GM13976 (cell line): Measurements from ENCODE around the gene BTBD18.

ENCODE experiments used
- DNase-seq: peaks from one replicate; pipeline ENCODE4 v3.0.0; 2012; ENCODE audit warnings: low spot score
- CTCF ChIP-seq: IDR thresholded peaks from 2 replicates; pipeline ENCODE4 v1.5.1; 2012; ENCODE audit warnings: borderline replicate concordance, mild to moderate bottlenecking; ENCODE audit not compliant: insufficient read depth; ENCODE audit errors: extremely low read depth, missing control alignments, control extremely low read depth
- in situ Hi-C: fragments of 300-500 bp; cut with MboI; formaldehyde crosslinking; loops from one replicate; pipeline ENCODE4 v1.12.0; 2022; ENCODE audit warnings: low sequenced_read_pairs, mixed read lengths, inconsistent platforms; ENCODE audit not compliant: unreplicated experiment

BTBD18 gene

DNA sequence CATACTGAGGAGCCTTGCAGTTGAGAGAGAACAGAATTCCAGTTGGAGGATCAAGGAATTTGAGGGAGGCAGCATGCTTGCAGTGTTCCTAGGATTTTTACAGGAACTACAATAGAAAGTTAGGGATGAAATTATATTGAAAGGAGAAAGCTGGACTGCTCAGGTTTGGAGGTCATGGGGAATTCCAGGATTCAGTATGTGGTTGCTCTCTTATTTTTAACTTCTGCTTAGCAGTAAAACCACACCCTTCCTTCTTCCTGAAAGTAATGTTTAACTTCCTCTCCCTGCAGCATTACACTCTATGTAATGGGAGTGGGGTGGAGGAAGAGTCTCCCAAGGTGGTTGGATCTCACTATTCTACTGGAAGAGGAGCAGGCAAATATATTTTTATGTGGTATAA lies 41.3 kb upstream of the BTBD18 start:
- in situ Hi-C loops = loop anchor here (10.0 kb wide), 1 partner anchor 48 kb away; the partner anchor contains the start of gene SELENOH
- no peak for TF ChIP-seq CTCF
- no peak for DNase-seq

- TF ChIP-seq CTCF = no peak
- DNase-seq = peak; percentile 86
- in situ Hi-C loops = loop anchor here (10.0 kb wide), 1 partner anchor 47 kb away; the partner anchor contains the start of gene SELENOH
Measured at GRCh38 chr11:57792060-57792541, 40.5 kb upstream of the BTBD18 start.

GRCh38 chr11:57791321-57792059 lies 39.9 kb upstream of the BTBD18 start:
- no peak for TF ChIP-seq CTCF
- in situ Hi-C loops = loop anchor here (10.0 kb wide), 1 partner anchor 47 kb away; the partner anchor contains the start of gene SELENOH
- DNase-seq = no peak

DNA sequence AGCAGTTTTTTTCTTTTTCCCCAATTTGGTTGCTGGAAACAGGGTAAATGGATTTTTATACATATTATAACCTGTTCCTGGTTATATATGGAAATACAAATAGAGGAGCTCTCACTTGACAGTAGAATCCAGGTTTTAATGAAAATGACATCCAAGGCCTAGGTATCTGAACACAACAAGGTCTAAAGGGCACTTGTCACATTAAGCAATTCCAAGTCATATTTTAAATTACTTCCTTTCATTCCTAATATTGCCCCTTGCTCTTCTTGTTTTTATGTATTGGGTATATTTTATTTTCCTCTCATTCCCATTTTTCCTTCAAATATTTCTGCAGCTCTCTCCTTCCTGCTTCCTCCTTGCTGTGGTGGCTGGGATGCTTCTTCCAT lies 37.1 kb upstream of the BTBD18 start:
- in situ Hi-C loops = no loop called here
- DNase-seq = no peak
- TF ChIP-seq CTCF = no peak

DNA sequence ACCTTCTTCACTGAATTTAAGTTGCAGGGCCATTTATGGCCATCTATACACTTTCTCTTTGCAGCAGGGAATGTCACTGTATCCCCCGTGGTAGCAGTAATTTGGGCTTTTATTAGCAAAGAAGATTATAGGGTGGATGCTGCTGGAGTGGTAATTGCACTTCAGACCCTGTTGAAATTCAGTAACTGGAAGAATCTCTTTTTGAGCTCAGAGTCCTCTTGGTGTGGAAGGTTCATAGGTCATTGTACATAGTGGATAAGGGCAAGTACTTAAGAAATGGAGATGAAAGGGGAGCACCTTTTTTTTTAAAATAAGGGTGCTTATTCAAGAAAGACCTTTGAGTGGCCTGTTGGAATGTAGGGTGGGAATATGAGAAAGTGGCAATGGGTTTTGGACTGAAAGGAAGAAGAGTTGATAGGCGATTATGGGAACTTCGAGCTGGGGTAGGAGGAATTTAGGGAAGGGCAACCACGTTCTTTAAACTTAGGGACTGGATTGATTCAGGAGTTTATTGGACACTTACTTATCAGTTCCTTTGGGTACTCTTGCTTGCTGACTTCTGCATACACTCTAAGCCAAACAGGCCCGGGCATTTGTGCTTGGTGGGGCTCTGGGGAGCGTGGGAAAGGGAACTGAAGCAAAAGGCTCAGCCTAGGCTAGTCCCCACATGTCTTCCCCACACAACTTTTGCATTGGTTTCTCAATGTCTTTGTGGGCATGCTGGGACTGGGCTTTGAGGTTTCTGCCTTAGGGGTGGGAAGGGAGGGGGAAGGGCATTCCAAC lies 36.5 kb upstream of the BTBD18 start:
- TF ChIP-seq CTCF = no peak
- in situ Hi-C loops = no loop called here
- DNase-seq = peak; percentile 66

DNA sequence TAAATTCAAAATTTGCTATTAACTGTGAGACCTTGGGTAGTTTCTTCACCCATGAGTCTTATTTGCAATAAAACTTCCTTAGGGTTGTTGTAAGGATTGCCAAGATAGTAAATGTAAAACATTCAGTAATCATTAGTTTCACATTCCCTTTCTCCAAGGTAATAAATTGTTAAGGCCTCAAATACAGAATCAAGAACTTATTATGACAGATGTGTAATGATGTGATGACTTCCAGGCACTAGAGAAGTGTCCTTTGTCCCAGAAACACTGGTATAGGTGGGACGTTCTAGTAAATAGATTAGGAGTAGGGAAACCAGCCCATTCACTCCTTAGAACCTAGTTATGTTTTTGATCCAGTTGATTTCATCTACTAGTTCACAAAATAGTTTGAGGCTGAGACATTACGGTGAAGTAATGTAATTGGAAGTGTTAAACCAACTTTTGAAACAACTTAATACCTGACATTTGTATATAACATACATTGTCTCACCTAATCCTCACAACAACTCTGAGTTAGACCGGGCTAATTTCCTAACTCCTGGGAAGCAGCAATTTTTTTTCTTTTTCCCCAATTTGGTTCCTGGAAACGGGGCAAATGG lies 35.5 kb upstream of the BTBD18 start:
- in situ Hi-C loops = no loop called here
- no peak for DNase-seq
- no peak for TF ChIP-seq CTCF
